RWPE2 (cell line): ENCODE data around the gene CSE1L.
"Not testable (repeated sequence)": the region's sequence is repeated elsewhere in the genome, so short reads cannot be mapped to it uniquely, and the experiment has no call there.

Experiments
- ATAC-seq: fragments of 200-7000 bp; cut with Tn5 transposase; 3 replicates; pipeline ENCODE4 v1.9.1; 2021; ENCODE audit warnings: low read depth
- DNase-seq: peaks from one replicate; pipeline ENCODE4 v3.0.0-alpha.2; 2020; ENCODE audit warnings: low spot score
- H3K27ac ChIP-seq: fragments of 450-650 bp; 2 replicates; pipeline ENCODE4 v1.5.1; 2017; ENCODE audit warnings: mild to moderate bottlenecking; ENCODE audit not compliant: poor library complexity, severe bottlenecking
- H3K27me3 ChIP-seq: fragments of 250-450 bp; sonication (Bioruptor Pico); 2 replicates; pipeline ENCODE4 v1.5.1; 2021; ENCODE audit warnings: mild to moderate bottlenecking, moderate library complexity; ENCODE audit not compliant: insufficient read depth, poor library complexity, severe bottlenecking
- H3K36me3 ChIP-seq: fragments of 250-450 bp; sonication (Bioruptor Pico); 2 replicates; pipeline ENCODE4 v1.5.1; 2020; ENCODE audit warnings: low read depth, mild to moderate bottlenecking, moderate library complexity
- H3K4me1 ChIP-seq: fragments of 250-450 bp; sonication (Bioruptor Pico); 2 replicates; pipeline ENCODE4 v1.5.1; 2021; ENCODE audit warnings: mild to moderate bottlenecking, moderate library complexity; ENCODE audit not compliant: insufficient read depth, poor library complexity, severe bottlenecking
- H3K4me3 ChIP-seq: fragments of 250-450 bp; sonication (Bioruptor Pico); 2 replicates; pipeline ENCODE4 v1.5.1; 2021; ENCODE audit warnings: mild to moderate bottlenecking, moderate library complexity; ENCODE audit not compliant: severe bottlenecking
- H3K9me3 ChIP-seq: fragments of 250-450 bp; sonication (Bioruptor Pico); 2 replicates; pipeline ENCODE4 v1.5.1; 2021; ENCODE audit warnings: mild to moderate bottlenecking, moderate library complexity; ENCODE audit not compliant: severe bottlenecking
- TF ChIP-seq, protein P1 (sequence below): fragments of 450-650 bp; IDR thresholded peaks from one replicate; pipeline ENCODE4 v1.5.1; 2017; ENCODE audit warnings: mild to moderate bottlenecking, moderate library complexity; ENCODE audit not compliant: poor library complexity, severe bottlenecking

Gene CSE1L

DNA sequence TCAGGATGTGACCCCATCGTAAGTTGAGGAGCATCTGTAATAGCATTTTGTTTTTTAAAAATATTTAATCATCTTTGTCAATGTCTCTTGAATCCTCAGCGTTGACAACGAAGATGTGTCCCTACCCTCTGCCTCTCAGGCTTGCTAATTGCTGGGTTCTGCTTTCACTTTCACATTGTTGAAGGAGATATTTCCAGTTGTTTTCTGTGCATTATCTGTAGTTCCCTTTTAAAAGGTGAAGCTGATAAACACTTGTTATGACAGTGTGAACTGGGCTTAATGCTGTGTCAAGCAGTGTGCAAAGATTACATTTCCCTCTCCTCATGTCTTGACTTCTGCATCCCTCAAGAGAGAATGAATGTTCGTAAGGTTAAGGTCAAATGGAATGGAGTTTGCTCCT lies 54.9 kb downstream of the CSE1L start:
- ATAC-seq (no peak), DNase-seq (no peak)
- H3K9me3 ChIP-seq = no peaks in the 10 kb centered on the region
- H3K27me3 ChIP-seq = no peaks in the 10 kb centered on the region
- H3K36me3 ChIP-seq = peaks cover 90% of the 10 kb centered on the region
- no peak overlapping the region for H3K27ac ChIP-seq
- no peaks in the 10 kb centered on the region for H3K4me1 ChIP-seq
- TF ChIP-seq, protein P1, sequence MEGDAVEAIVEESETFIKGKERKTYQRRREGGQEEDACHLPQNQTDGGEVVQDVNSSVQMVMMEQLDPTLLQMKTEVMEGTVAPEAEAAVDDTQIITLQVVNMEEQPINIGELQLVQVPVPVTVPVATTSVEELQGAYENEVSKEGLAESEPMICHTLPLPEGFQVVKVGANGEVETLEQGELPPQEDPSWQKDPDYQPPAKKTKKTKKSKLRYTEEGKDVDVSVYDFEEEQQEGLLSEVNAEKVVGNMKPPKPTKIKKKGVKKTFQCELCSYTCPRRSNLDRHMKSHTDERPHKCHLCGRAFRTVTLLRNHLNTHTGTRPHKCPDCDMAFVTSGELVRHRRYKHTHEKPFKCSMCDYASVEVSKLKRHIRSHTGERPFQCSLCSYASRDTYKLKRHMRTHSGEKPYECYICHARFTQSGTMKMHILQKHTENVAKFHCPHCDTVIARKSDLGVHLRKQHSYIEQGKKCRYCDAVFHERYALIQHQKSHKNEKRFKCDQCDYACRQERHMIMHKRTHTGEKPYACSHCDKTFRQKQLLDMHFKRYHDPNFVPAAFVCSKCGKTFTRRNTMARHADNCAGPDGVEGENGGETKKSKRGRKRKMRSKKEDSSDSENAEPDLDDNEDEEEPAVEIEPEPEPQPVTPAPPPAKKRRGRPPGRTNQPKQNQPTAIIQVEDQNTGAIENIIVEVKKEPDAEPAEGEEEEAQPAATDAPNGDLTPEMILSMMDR = no peak
- no peak overlapping the region for H3K4me3 ChIP-seq

DNA sequence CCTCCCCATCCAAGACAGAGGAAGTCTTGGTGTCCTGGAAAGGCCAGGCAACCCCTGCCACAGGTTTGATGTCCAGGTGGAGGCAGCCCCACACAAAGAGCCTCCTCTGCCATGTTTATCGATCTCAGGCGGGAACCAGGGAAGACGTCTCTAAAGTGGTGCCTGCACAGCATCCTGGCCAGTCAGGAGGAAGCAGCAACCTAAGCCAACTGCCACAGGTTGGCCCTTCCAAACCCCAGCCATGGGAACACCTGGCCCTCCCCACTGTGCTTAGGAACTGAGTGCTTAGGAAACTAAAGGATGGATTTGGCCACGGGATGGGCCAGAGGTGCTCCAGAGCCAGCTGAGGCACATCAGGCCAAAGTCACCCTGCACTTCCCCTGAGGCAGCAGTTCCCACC lies 56.9 kb downstream of the CSE1L start:
- ATAC-seq = peak; percentile 3; the same call in 2 of the 3 replicates

DNA sequence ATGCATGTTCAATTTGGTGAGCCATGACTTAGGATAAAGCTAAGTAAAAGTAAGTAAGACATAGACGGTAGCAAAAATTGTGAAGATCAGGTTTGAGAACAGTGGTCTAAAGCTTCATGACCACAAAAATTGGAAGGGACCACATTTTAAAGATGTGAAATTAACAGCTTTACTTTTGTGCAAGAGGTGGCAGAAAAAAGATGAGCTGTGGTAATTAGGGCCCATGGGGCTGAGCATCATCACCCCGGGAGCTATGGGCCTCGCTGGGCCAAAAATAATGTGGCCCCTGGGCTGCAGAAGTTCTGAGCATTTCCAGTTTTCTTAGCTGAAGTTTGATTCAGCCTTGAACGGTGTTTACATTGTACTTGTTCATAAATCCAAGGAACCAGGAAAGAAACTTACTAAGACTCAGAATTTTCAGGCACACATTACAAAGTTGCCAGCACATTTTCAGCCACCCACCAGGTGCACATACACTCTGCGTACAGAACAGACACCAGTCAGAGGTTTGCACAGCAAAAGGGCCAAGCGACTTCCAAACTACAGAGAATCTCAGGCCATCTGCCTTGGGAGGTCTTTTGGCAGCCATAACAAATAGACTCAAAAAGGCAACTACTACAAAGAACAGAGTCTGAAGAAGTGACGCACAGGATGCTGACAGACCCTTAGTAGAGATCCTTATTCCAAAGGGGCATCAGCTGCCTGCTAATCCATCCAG lies 57.7 kb downstream of the CSE1L start:
- Histone ChIP-seq H3K4me1 (no peaks in the 10 kb centered on the region), H3K27ac (no peak overlapping the region), H3K36me3 (peaks cover 64% of the 10 kb centered on the region), H3K9me3 (no peaks in the 10 kb centered on the region), H3K27me3 (no peaks in the 10 kb centered on the region), H3K4me3 (no peak overlapping the region)
- DNase-seq (no peak), ATAC-seq (no peak; the same call in 2 of the 3 replicates)
- TF ChIP-seq, protein P1 = no peak

More for the DNA sequence above, 56.9 kb downstream of the CSE1L start:
- peaks cover 72% of the 10 kb centered on the region for H3K36me3 ChIP-seq
- H3K9me3 ChIP-seq = no peaks in the 10 kb centered on the region
- peak; percentile 73 for DNase-seq
- H3K27me3 ChIP-seq = no peaks in the 10 kb centered on the region
- H3K27ac ChIP-seq = no peak overlapping the region
- TF ChIP-seq, protein P1 = no peak
- H3K4me1 ChIP-seq = no peaks in the 10 kb centered on the region
- H3K4me3 ChIP-seq = no peak overlapping the region

DNA sequence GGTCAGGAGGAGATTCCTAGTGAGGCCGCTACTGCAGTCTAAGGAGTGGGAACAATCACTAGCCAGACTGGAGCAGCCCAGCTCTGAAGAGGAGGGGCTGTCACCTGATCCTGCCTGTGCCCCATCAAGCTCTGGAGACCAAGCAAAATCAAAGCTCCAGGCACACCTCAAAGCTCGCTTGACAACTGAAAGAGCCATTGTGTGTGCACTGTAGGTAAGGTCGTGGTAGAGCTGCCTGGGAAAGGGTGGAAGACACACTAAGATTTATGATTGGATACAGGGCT lies 58.2 kb downstream of the CSE1L start:
- Histone ChIP-seq H3K36me3 (peaks cover 59% of the 10 kb centered on the region), H3K4me3 (no peak overlapping the region), H3K27ac (no peak overlapping the region), H3K4me1 (no peaks in the 10 kb centered on the region), H3K9me3 (no peaks in the 10 kb centered on the region), H3K27me3 (no peaks in the 10 kb centered on the region)
- TF ChIP-seq, protein P1 = no peak
- ATAC-seq (peak; percentile 8), DNase-seq (no peak)

DNA sequence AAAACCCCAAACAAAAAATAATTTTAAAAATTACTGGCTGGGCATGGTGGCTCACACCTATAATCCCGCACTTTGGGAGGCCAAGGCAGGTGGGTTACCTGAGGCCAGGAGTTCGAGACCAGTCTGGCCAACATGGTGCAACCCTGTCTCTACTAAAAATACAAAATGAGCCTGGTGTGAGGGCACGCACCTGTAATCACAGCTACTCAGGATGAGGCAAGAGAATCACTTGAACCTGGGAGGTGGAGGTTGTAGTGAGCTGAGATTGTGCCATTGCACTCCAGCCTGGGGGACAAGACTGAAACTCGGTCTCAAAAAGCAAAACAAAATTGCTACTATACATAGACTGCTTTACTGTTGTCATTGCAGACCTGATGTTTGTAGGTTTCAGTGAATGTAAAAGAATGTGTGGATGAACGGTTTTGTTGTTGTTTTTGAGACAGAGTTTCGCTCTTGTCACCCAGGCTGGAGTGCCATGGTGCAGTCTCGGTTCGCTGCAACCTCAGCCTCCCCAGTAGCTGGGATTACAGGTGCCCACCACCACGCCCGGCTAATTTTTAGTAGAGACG lies 59.0 kb downstream of the CSE1L start:
- not testable (repeated sequence) for H3K4me3 ChIP-seq, H3K27me3 ChIP-seq, DNase-seq, ATAC-seq, H3K9me3 ChIP-seq, H3K4me1 ChIP-seq, H3K27ac ChIP-seq
- H3K36me3 ChIP-seq = peaks cover 56% of the 10 kb centered on the region
